ENCODE results near the gene EXOC8.

Gene EXOC8

DNA sequence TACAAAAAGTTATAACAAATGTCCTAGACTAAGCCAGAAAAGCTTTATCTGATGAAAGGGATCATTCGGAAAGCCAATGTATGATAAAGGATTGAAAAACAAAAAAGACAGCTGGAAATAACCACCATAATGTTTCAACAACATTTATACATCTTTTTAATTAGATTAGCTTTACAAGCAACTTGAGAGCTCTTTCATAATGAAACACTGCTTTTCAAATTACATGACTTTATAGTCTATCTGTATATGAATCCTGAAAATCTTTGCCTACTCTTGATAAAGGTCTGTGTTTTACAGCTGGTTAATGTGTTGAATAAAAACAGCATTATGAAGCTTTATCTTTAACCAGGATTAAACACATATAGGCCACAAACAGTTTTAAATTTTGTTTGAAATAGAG, 26.0 kb upstream of the EXOC8 start:
- DNase-seq (ENCODE audit: low read depth in 2 of 2): no peak
- H3K4me3 ChIP-seq (replicated peaks in 1 of 2; ENCODE audit: low read depth in 2 of 2, low read length in 2 of 2): no peak overlapping the region
- TF ChIP-seq, protein P1, sequence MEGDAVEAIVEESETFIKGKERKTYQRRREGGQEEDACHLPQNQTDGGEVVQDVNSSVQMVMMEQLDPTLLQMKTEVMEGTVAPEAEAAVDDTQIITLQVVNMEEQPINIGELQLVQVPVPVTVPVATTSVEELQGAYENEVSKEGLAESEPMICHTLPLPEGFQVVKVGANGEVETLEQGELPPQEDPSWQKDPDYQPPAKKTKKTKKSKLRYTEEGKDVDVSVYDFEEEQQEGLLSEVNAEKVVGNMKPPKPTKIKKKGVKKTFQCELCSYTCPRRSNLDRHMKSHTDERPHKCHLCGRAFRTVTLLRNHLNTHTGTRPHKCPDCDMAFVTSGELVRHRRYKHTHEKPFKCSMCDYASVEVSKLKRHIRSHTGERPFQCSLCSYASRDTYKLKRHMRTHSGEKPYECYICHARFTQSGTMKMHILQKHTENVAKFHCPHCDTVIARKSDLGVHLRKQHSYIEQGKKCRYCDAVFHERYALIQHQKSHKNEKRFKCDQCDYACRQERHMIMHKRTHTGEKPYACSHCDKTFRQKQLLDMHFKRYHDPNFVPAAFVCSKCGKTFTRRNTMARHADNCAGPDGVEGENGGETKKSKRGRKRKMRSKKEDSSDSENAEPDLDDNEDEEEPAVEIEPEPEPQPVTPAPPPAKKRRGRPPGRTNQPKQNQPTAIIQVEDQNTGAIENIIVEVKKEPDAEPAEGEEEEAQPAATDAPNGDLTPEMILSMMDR (IDR thresholded peaks at IDR 0.05; ENCODE audit: low read depth, low read length): no peak

DNA sequence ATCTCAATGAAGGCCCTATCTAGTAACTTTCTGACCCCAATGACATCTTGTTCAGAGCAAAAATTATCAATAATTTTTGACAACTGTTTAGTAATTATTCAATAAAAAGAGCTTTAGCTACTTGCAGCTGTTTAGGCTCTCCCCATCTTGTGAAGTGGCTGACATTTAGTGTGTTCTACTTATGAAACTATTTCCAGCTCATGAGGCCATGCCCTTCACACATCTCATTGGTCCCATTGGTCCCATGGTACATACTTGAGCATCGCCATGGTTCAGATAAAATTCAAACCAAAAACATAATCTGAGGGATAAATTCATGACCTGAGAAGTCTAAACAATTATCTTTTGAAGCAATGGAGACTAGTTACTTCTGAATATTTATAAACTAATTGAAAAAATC, 24.7 kb upstream of the EXOC8 start:
- no peak for DNase-seq (ENCODE audit: low read depth in 2 of 2)
- TF ChIP-seq, protein P1 (IDR thresholded peaks at IDR 0.05; ENCODE audit: low read depth, low read length): no peak
- no peak overlapping the region for H3K4me3 ChIP-seq (replicated peaks in 1 of 2; ENCODE audit: low read depth in 2 of 2, low read length in 2 of 2)

DNA sequence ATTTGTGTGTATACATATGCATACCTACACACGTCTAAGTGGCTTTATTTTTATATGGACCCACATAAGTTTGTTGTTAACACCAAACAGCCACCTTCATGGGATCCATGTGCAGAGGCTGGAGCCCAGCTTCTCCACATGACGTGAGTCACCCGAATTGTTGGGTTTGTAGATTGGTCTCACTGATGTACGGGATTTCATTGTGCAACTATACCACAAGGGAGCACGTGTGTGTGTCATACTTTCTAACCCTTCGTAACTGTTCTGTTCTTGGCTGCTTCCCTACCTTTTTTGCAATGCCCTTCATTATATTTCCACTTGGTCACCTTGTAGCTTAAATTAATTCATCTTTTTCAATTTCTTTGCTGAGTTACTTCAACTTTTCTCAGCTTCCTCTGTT, 21.5 kb upstream of the EXOC8 start:
- TF ChIP-seq, protein P1 (IDR thresholded peaks at IDR 0.05; ENCODE audit: low read depth, low read length): no peak
- no peak overlapping the region for H3K4me3 ChIP-seq (replicated peaks in 1 of 2; ENCODE audit: low read depth in 2 of 2, low read length in 2 of 2)
- DNase-seq (ENCODE audit: low read depth in 2 of 2): peak; percentile 93 to 98

GRCh38 chr1:231357831-231358354, 20.2 kb upstream of the EXOC8 start:
- DNase-seq (ENCODE audit: low read depth in 2 of 2): peak; percentile 83 to 85
- H3K4me3 ChIP-seq (replicated peaks in 1 of 2; ENCODE audit: low read depth in 2 of 2, low read length in 2 of 2): no peak overlapping the region
- TF ChIP-seq, protein P1 (IDR thresholded peaks at IDR 0.05; ENCODE audit: low read depth, low read length): peak; percentile 58

DNA sequence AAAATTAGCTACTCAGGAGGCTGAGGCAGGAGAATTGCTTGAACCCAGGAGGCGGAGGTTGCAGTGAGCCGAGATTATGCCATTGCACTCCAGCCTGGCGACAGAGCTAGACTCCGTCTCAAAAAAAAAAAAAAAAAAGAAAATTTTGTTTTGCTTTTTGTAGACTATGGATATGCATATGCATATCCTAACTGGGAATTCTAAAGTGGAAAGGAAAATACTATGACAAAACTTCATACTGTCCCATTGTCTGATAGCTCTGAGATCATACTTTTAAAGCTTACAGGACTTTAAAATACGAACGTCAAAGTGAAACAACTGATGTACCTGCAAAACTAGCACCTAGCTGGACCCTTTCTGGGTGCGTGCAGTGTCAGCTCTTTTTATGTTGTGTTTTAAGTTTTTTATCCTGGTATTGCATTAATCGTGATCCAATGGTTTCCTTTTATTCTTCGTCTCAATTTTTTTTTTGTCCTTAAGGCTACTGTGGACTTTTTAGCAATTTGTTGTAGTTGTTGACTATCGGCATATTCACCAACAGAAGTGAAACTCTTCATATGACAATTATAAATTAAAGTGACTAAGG, 19.6 kb upstream of the EXOC8 start:
- no peak overlapping the region for H3K4me3 ChIP-seq (replicated peaks in 1 of 2; ENCODE audit: low read depth in 2 of 2, low read length in 2 of 2)
- TF ChIP-seq, protein P1 (IDR thresholded peaks at IDR 0.05; ENCODE audit: low read depth, low read length): no peak
- DNase-seq (ENCODE audit: low read depth in 2 of 2): no peak

GRCh38 chr1:231355171-231355570, 17.5 kb upstream of the EXOC8 start:
- no peak for DNase-seq (ENCODE audit: low read depth in 2 of 2)
- TF ChIP-seq, protein P1 (IDR thresholded peaks at IDR 0.05; ENCODE audit: low read depth, low read length): no peak
- H3K4me3 ChIP-seq (replicated peaks in 1 of 2; ENCODE audit: low read depth in 2 of 2, low read length in 2 of 2): no peak overlapping the region

All from cardiac fibroblast (primary cell).